KMS-11 (cell line): Measurements from ENCODE around the gene RIBC1.
"Not testable (repeated sequence)": the region's sequence is repeated elsewhere in the genome, so short reads cannot be mapped to it uniquely, and the experiment has no call there.

Source experiments
- H2AFZ ChIP-seq: fragments of 200-600 bp; sonication (generic); 2 replicates; pipeline ENCODE4 v1.6.1; 2016; ENCODE audit warnings: antibody characterized with exemption, mixed run types, low read depth
- H3K27ac ChIP-seq: fragments of 200-600 bp; sonication (generic); 2 replicates; pipeline ENCODE4 v1.6.1; 2016; ENCODE audit warnings: mild to moderate bottlenecking, mixed run types
- H3K27me3 ChIP-seq: fragments of 200-600 bp; sonication (generic); 2 replicates; pipeline ENCODE4 v1.6.1; 2017; ENCODE audit warnings: mild to moderate bottlenecking, low read depth, mixed run types, moderate library complexity; ENCODE audit not compliant: insufficient read depth
- H3K36me3 ChIP-seq: fragments of 200-600 bp; sonication (generic); 2 replicates; pipeline ENCODE4 v1.6.1; 2017; ENCODE audit warnings: mild to moderate bottlenecking, mixed run types; ENCODE audit not compliant: insufficient read depth
- H3K4me1 ChIP-seq: fragments of 200-600 bp; sonication (generic); 2 replicates; pipeline ENCODE4 v1.6.1; 2016; ENCODE audit warnings: mild to moderate bottlenecking, low read depth, mixed run types; ENCODE audit not compliant: poor library complexity, severe bottlenecking
- H3K4me2 ChIP-seq: fragments of 200-600 bp; sonication (generic); 2 replicates; pipeline ENCODE4 v1.7.0; 2016; ENCODE audit warnings: mild to moderate bottlenecking, mixed run types
- H3K4me3 ChIP-seq: fragments of 200-600 bp; sonication (generic); IDR thresholded peaks from 2 replicates; pipeline ENCODE4 v1.6.1; 2017; ENCODE audit warnings: low read depth, low read length, mixed read lengths; ENCODE audit not compliant: insufficient read depth
- H3K79me2 ChIP-seq: fragments of 200-600 bp; sonication (generic); 2 replicates; pipeline ENCODE4 v1.6.1; 2016; ENCODE audit warnings: low read depth, mixed run types; ENCODE audit not compliant: insufficient read depth
- H3K9ac ChIP-seq: fragments of 200-600 bp; sonication (generic); 2 replicates; pipeline ENCODE4 v1.6.1; 2016; ENCODE audit warnings: mild to moderate bottlenecking, mixed run types
- H4K20me1 ChIP-seq: fragments of 200-600 bp; sonication (generic); 2 replicates; pipeline ENCODE4 v1.6.1; 2016; ENCODE audit warnings: mild to moderate bottlenecking, mixed run types; ENCODE audit not compliant: insufficient read depth
- TF ChIP-seq, protein P1 (sequence below): fragments of 200-600 bp; sonication (generic); conservative IDR thresholded peaks from 2 replicates; pipeline ENCODE4 v1.6.1; 2017; ENCODE audit warnings: low read depth, mild to moderate bottlenecking, antibody characterized with exemption, low read length, moderate library complexity, mixed read lengths

The RIBC1 gene

DNA sequence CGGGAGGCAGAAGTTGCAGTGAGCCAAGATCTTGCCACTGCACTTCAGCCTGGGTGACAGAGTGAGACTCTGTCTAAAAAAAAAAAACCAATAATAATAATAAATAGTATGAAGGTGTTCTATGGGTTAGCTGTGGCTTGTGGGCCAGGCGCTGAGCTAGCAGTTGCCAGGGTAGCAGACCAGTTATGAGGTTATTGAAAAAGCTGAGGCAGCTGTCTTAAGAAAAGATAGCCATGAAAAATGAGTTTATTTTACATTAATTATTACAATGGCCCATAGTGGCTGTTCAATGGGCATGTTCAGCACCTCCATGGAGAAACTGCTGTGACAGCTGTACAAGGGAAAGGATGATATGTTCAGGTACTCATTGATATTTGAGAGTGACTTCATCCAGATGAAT, 24.8 kb downstream of the RIBC1 start:
- no peak overlapping the region for H3K27ac ChIP-seq
- no peaks in the 10 kb centered on the region for H4K20me1 ChIP-seq
- no peak overlapping the region for H3K4me2 ChIP-seq
- H3K9ac ChIP-seq = no peak overlapping the region
- TF ChIP-seq, protein P1, sequence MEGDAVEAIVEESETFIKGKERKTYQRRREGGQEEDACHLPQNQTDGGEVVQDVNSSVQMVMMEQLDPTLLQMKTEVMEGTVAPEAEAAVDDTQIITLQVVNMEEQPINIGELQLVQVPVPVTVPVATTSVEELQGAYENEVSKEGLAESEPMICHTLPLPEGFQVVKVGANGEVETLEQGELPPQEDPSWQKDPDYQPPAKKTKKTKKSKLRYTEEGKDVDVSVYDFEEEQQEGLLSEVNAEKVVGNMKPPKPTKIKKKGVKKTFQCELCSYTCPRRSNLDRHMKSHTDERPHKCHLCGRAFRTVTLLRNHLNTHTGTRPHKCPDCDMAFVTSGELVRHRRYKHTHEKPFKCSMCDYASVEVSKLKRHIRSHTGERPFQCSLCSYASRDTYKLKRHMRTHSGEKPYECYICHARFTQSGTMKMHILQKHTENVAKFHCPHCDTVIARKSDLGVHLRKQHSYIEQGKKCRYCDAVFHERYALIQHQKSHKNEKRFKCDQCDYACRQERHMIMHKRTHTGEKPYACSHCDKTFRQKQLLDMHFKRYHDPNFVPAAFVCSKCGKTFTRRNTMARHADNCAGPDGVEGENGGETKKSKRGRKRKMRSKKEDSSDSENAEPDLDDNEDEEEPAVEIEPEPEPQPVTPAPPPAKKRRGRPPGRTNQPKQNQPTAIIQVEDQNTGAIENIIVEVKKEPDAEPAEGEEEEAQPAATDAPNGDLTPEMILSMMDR = no peak
- H3K4me3 ChIP-seq = no peak overlapping the region
- H3K27me3 ChIP-seq = no peaks in the 10 kb centered on the region
- no peaks in the 10 kb centered on the region for H3K79me2 ChIP-seq
- H3K4me1 ChIP-seq = peaks cover 6% of the 10 kb centered on the region
- no peak overlapping the region for H2AFZ ChIP-seq
- no peaks in the 10 kb centered on the region for H3K36me3 ChIP-seq

DNA sequence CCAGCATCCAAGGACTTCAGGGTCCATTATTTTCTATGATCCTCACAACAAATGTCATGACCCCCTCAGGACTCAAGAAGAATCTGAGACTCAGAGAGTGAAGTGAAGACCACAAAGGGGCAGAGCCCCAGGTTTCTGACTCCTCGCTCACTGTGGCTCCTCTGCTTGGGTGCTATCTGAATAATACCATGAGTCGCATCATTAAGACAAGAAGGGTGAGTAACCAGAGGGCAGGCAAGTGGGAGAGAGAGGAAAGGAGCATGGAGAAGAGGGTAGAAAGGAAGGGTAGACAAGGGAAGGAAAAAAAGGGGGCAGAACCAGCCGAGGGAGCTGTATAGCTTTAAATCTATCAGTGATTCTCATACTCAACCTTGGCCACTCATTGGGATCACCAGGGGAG, 27.0 kb downstream of the RIBC1 start:
- H3K9ac ChIP-seq = no peak overlapping the region
- H3K36me3 ChIP-seq = no peaks in the 10 kb centered on the region
- no peaks in the 10 kb centered on the region for H4K20me1 ChIP-seq
- no peak overlapping the region for H3K4me3 ChIP-seq
- no peak overlapping the region for H3K4me2 ChIP-seq
- no peak overlapping the region for H3K27ac ChIP-seq
- no peak overlapping the region for H2AFZ ChIP-seq
- H3K79me2 ChIP-seq = no peaks in the 10 kb centered on the region
- TF ChIP-seq, protein P1 = no peak
- no peaks in the 10 kb centered on the region for H3K27me3 ChIP-seq
- H3K4me1 ChIP-seq = peaks cover 6% of the 10 kb centered on the region

DNA sequence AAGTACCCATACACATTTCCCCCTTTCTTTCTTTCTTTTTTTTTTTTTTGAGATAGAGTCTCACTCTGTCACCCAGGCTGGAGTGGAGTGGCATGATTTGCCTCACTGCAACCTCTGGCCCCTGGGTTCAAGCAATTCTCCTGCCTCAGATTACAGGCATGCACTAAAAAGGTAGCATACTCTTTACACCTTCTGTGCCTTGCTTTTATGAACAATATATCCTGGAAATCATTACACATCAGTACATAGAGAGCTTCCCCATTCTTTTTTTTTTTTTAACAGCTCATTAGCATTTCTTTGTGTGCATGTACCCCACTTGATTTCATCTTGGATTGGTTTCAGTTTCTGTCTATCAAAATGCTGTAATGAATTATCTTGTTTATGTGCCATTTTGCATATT, 30.1 kb downstream of the RIBC1 start:
- Histone ChIP-seq H3K4me1 (no peaks in the 10 kb centered on the region), H2AFZ (no peak overlapping the region), H3K9ac (no peak overlapping the region), H3K4me2 (no peak overlapping the region), H3K4me3 (no peak overlapping the region), H3K27ac (no peak overlapping the region), H3K79me2 (no peaks in the 10 kb centered on the region), H4K20me1 (no peaks in the 10 kb centered on the region), H3K36me3 (no peaks in the 10 kb centered on the region), H3K27me3 (no peaks in the 10 kb centered on the region)
- TF ChIP-seq, protein P1 = no peak

DNA sequence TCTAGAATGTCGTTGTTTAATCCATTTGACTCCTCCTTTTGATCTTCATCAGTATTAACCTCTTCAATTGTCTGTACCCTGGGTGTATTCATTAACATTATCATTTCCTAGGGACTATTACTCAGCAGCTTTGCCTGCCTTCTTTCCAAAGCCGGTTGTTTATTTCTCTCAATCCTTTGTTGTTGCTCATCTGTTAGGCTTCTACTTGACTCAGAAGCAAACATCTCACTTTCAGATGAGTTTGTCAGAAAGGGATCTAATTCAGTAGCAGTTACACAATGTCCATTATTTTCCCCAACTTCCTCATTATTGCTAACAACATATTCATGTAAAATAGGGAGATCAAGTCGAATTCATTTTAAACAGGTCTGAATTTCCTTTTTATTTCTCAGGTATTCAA, 33.6 kb downstream of the RIBC1 start:
- no peak overlapping the region for H3K9ac ChIP-seq
- H3K27ac ChIP-seq = no peak overlapping the region
- H3K4me1 ChIP-seq = no peaks in the 10 kb centered on the region
- H4K20me1 ChIP-seq = no peaks in the 10 kb centered on the region
- H3K27me3 ChIP-seq = no peaks in the 10 kb centered on the region
- no peak overlapping the region for H2AFZ ChIP-seq
- no peak overlapping the region for H3K4me3 ChIP-seq
- no peaks in the 10 kb centered on the region for H3K36me3 ChIP-seq
- H3K79me2 ChIP-seq = no peaks in the 10 kb centered on the region
- TF ChIP-seq, protein P1 = no peak
- H3K4me2 ChIP-seq = no peak overlapping the region

DNA sequence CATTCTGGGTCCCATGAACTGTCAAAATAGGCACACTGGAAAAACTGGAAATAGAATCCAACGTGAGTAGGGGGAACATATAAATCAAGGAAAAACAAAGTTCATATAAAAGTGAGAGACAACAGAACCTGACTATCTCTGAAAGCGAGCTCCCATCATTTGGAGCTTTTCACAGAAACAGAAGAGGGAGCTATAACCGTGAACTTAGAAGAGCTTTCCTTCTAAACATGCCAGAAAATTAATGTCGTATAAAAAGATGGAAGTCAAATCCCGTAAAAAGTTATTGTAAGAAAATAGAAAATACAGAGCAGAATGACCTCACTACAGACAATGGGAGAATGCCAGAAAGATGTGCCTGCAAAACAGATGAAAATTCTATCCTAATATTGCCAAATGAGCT, 35.4 kb downstream of the RIBC1 start:
- TF ChIP-seq, protein P1 = no peak
- Histone ChIP-seq H3K27me3 (no peaks in the 10 kb centered on the region), H3K27ac (no peak overlapping the region), H3K4me3 (no peak overlapping the region), H3K4me1 (no peaks in the 10 kb centered on the region), H2AFZ (no peak overlapping the region), H3K4me2 (no peak overlapping the region), H4K20me1 (no peaks in the 10 kb centered on the region), H3K9ac (no peak overlapping the region), H3K79me2 (no peaks in the 10 kb centered on the region), H3K36me3 (no peaks in the 10 kb centered on the region)

DNA sequence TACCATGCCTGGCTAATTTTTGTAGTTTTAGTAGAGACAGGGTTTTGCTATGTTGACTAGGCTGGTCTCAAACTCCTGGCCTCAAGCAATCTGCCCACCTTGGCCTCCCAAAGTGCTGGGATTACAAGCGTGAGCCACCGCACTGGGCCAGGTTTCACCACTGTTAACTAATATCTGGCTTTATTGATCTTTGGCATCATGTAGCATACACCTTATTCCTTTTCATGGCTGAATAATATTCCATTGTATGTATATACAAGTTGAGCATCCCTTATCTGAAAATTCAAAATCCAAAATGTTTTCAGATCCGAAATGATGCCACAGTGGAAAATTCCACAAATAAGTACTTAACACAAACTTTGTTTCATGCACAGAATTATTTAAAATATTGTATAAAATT, 46.0 kb downstream of the RIBC1 start:
- H3K4me3 ChIP-seq, H3K27me3 ChIP-seq, H3K79me2 ChIP-seq, H3K4me2 ChIP-seq, H4K20me1 ChIP-seq, H2AFZ ChIP-seq, H3K4me1 ChIP-seq, H3K9ac ChIP-seq, H3K36me3 ChIP-seq, H3K27ac ChIP-seq: not testable (repeated sequence)
